Measurements from ENCODE around the gene IL27RA.

DNA sequence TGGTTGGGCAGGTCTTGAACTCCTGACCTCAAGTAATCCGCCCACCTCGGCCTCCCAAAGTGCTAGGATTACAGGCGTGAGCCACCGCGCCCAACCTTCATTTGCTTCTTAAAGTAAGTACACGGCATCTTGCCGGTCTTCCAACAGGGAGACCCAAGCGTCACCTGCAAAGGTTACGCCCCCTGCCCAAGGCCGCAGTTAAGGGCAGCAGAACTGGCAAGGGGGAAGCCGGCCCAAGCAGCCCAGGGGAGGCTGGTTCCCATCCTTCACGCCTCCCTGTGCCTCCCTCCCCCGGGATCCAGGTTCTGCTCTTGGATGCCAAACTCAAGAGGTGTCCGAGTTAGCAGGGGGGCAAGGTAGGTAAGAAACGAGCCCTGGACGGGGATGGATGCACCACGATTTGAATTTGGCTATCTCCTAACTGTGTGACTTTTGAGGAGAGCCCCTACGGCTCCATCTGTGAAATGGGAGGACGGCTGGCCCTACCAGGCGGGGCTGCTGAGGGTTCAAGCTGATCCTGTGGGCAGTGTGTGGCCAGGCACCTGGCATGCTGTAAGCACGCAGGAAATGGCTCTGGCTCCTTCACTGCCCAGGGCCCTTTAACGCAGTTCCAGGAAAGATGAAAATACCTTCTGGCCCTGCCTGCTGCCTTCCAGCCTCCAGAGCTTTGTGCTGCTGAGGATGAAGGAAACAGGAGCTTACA, 34.5 kb upstream of the IL27RA start:
- no peak for TF ChIP-seq EZH2 (IDR thresholded peaks at IDR 0.05; ENCODE audit: borderline replicate concordance, low read depth, low read length, severe bottlenecking)
- TF ChIP-seq, protein P1, sequence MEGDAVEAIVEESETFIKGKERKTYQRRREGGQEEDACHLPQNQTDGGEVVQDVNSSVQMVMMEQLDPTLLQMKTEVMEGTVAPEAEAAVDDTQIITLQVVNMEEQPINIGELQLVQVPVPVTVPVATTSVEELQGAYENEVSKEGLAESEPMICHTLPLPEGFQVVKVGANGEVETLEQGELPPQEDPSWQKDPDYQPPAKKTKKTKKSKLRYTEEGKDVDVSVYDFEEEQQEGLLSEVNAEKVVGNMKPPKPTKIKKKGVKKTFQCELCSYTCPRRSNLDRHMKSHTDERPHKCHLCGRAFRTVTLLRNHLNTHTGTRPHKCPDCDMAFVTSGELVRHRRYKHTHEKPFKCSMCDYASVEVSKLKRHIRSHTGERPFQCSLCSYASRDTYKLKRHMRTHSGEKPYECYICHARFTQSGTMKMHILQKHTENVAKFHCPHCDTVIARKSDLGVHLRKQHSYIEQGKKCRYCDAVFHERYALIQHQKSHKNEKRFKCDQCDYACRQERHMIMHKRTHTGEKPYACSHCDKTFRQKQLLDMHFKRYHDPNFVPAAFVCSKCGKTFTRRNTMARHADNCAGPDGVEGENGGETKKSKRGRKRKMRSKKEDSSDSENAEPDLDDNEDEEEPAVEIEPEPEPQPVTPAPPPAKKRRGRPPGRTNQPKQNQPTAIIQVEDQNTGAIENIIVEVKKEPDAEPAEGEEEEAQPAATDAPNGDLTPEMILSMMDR (IDR thresholded peaks at IDR 0.05; ENCODE audit: borderline replicate concordance, extremely low read depth, low read length, poor library complexity, severe bottlenecking), result no peak

Measured in DND-41 (cell line).